Femur (tissue), 1 donor: ENCODE data around the gene BTG2.

Source experiments
- DNase-seq: peaks from one replicate; pipeline ENCODE4 v3.0.0-alpha.2; 2017

The BTG2 gene

GRCh38 chr1:203276916-203277545 lies 28.3 kb upstream of the BTG2 start:
- DNase-seq = peak; percentile 35

- DNase-seq = peak; percentile 94
These were observed 27.0 kb upstream of the BTG2 start for GRCh38 chr1:203278082-203278884.

- DNase-seq = no peak
These were observed 26.4 kb upstream of the BTG2 start for GRCh38 chr1:203278885-203279406.

- peak; percentile 12 for DNase-seq
These were observed 25.3 kb upstream of the BTG2 start for GRCh38 chr1:203280061-203280460.

- DNase-seq = peak; percentile 19
These were observed 24.3 kb upstream of the BTG2 start for GRCh38 chr1:203281033-203281432.

GRCh38 chr1:203281851-203282661 lies 23.3 kb upstream of the BTG2 start:
- DNase-seq = peak; percentile 37

- peak; percentile 25 for DNase-seq
These were observed 22.4 kb upstream of the BTG2 start for GRCh38 chr1:203282720-203283542.

GRCh38 chr1:203283597-203283996 lies 21.7 kb upstream of the BTG2 start:
- no peak for DNase-seq

GRCh38 chr1:203284411-203285123 lies 20.8 kb upstream of the BTG2 start:
- DNase-seq = no peak

GRCh38 chr1:203286161-203286984 lies 18.9 kb upstream of the BTG2 start:
- peak; percentile 43 for DNase-seq

GRCh38 chr1:203287109-203287893 lies 18.0 kb upstream of the BTG2 start:
- peak; percentile 84 for DNase-seq

- DNase-seq = no peak
These were observed 17.4 kb upstream of the BTG2 start for GRCh38 chr1:203287898-203288297.

- DNase-seq = no peak
These were observed 16.9 kb upstream of the BTG2 start for GRCh38 chr1:203288400-203288799.

- peak; percentile 70 for DNase-seq
These were observed 15.9 kb upstream of the BTG2 start for GRCh38 chr1:203289281-203289981.

- DNase-seq = no peak
These were observed 15.4 kb upstream of the BTG2 start for GRCh38 chr1:203289982-203290260.

GRCh38 chr1:203290261-203291089 lies 14.8 kb upstream of the BTG2 start:
- peak; percentile 96 for DNase-seq

GRCh38 chr1:203291201-203292096 lies 13.9 kb upstream of the BTG2 start:
- no peak for DNase-seq
